ENCODE measurements around the gene CHRNA4. TPM values are rescaled to one million over a fixed set of nuclear protein-coding genes. Genes with fewer than 3 reads are reported as not detected.

The CHRNA4 gene
- total RNA-seq, 2 donors from 2014 or later = 0.46 TPM; not detected in 1

- Histone ChIP-seq H3K4me3 (ENCODE audit: low read length) (no peak overlapping the region), H3K9me3 (ENCODE audit: control insufficient read depth, low read length) (no peaks in the 10 kb centered on the region), H3K27ac (ENCODE audit: low read depth, low read length) (peak overlapping the region; percentile 49), H3K36me3 (ENCODE audit: control insufficient read depth, insufficient read depth, low read length) (no peaks in the 10 kb centered on the region), H3K27me3 (ENCODE audit: control insufficient read depth, insufficient read depth, low read length, poor library complexity, severe bottlenecking) (peaks cover 28% of the 10 kb centered on the region), H3K9ac (ENCODE audit: extremely low read depth, low read length, poor library complexity, severe bottlenecking) (no peak overlapping the region), H3K4me1 (ENCODE audit: control insufficient read depth, insufficient read depth, low read length) (no peaks in the 10 kb centered on the region)
- Mint-ChIP-seq H3K27me3 (ENCODE audit: insufficient read depth) (peaks cover 20% of the 10 kb centered on the region), H3K4me1 (peaks cover 8% of the 10 kb centered on the region), H3K36me3 (ENCODE audit: low read depth) (no peaks in the 10 kb centered on the region), H3K4me3 (no peak overlapping the region), H3K9me3 (no peaks in the 10 kb centered on the region), H3K27ac (no peak overlapping the region)
- TF ChIP-seq, protein P1, sequence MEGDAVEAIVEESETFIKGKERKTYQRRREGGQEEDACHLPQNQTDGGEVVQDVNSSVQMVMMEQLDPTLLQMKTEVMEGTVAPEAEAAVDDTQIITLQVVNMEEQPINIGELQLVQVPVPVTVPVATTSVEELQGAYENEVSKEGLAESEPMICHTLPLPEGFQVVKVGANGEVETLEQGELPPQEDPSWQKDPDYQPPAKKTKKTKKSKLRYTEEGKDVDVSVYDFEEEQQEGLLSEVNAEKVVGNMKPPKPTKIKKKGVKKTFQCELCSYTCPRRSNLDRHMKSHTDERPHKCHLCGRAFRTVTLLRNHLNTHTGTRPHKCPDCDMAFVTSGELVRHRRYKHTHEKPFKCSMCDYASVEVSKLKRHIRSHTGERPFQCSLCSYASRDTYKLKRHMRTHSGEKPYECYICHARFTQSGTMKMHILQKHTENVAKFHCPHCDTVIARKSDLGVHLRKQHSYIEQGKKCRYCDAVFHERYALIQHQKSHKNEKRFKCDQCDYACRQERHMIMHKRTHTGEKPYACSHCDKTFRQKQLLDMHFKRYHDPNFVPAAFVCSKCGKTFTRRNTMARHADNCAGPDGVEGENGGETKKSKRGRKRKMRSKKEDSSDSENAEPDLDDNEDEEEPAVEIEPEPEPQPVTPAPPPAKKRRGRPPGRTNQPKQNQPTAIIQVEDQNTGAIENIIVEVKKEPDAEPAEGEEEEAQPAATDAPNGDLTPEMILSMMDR (conservative IDR thresholded peaks at IDR 0.05) = no peak
- DNase-seq = no peak
- 84 to 90% methylated on average over 19 of the region's 19 CpGs for WGBS, 2 experiments (ENCODE audit: insufficient coverage in 1 of 2, insufficient read length in 1 of 2)
Measured at GRCh38 chr20:63363981-63364561, 2.9 kb upstream of the CHRNA4 start.

GRCh38 chr20:63363013-63363957, 2.1 kb upstream of the CHRNA4 start:
- H3K4me3 ChIP-seq (ENCODE audit: low read length) = no peak overlapping the region
- H3K27ac ChIP-seq (ENCODE audit: low read depth, low read length) = peak overlapping the region; percentile 49
- Mint-ChIP-seq H3K27me3 (ENCODE audit: insufficient read depth) (peaks cover 20% of the 10 kb centered on the region), H3K4me3 (no peak overlapping the region), H3K4me1 (peaks cover 8% of the 10 kb centered on the region), H3K9me3 (no peaks in the 10 kb centered on the region), H3K36me3 (ENCODE audit: low read depth) (no peaks in the 10 kb centered on the region), H3K27ac (no peak overlapping the region)
- TF ChIP-seq, protein P1 (conservative IDR thresholded peaks at IDR 0.05) = no peak
- WGBS, 2 experiments (ENCODE audit: insufficient coverage in 1 of 2, insufficient read length in 1 of 2) = 86 to 87% methylated on average over 11 to 23 of the region's 23 CpGs
- no peak overlapping the region for H3K9ac ChIP-seq (ENCODE audit: extremely low read depth, low read length, poor library complexity, severe bottlenecking)
- no peak for DNase-seq
- H3K4me1 ChIP-seq (ENCODE audit: control insufficient read depth, insufficient read depth, low read length) = no peaks in the 10 kb centered on the region
- H3K9me3 ChIP-seq (ENCODE audit: control insufficient read depth, low read length) = no peaks in the 10 kb centered on the region
- no peaks in the 10 kb centered on the region for H3K36me3 ChIP-seq (ENCODE audit: control insufficient read depth, insufficient read depth, low read length)
- peaks cover 28% of the 10 kb centered on the region for H3K27me3 ChIP-seq (ENCODE audit: control insufficient read depth, insufficient read depth, low read length, poor library complexity, severe bottlenecking)

- H3K9me3 Mint-ChIP-seq = no peaks in the 10 kb centered on the region
- Histone ChIP-seq H3K4me3 (ENCODE audit: low read length) (no peak overlapping the region), H3K36me3 (ENCODE audit: control insufficient read depth, insufficient read depth, low read length) (no peaks in the 10 kb centered on the region), H3K9me3 (ENCODE audit: control insufficient read depth, low read length) (no peaks in the 10 kb centered on the region), H3K27me3 (ENCODE audit: control insufficient read depth, insufficient read depth, low read length, poor library complexity, severe bottlenecking) (peaks cover 28% of the 10 kb centered on the region), H3K27ac (ENCODE audit: low read depth, low read length) (no peak overlapping the region), H3K9ac (ENCODE audit: extremely low read depth, low read length, poor library complexity, severe bottlenecking) (no peak overlapping the region), H3K4me1 (ENCODE audit: control insufficient read depth, insufficient read depth, low read length) (no peaks in the 10 kb centered on the region)
- DNase-seq = no peak
- H3K4me3 Mint-ChIP-seq = no peak overlapping the region
- H3K36me3 Mint-ChIP-seq (ENCODE audit: low read depth) = no peaks in the 10 kb centered on the region
- TF ChIP-seq, protein P1 (conservative IDR thresholded peaks at IDR 0.05) = peak; percentile 44
- WGBS, 2 experiments (ENCODE audit: insufficient coverage in 1 of 2, insufficient read length in 1 of 2) = 80 to 81% methylated on average over 16 of the region's 16 CpGs
- H3K4me1 Mint-ChIP-seq = peaks cover 8% of the 10 kb centered on the region
- H3K27ac Mint-ChIP-seq = no peak overlapping the region
- peaks cover 20% of the 10 kb centered on the region for H3K27me3 Mint-ChIP-seq (ENCODE audit: insufficient read depth)
Measured at GRCh38 chr20:63362436-63363009, 1.4 kb upstream of the CHRNA4 start.
